Skeletal muscle tissue (tissue), 4 donors: Measurements from ENCODE around the gene FGF22. TPM values are rescaled to one million over a fixed set of nuclear protein-coding genes. Genes with fewer than 3 reads are reported as not detected.
A peak's percentile ranks its signal among the peaks of the same experiment; 100 is the strongest.

Source experiments
- H3K27ac ChIP-seq: one replicate; pipeline ENCODE4 v1.7.0; 2013; ENCODE audit warnings: mild to moderate bottlenecking, low read depth, low read length, inconsistent platforms
- H3K27me3 ChIP-seq, 3 donors: one replicate each; pipeline ENCODE4 v1.7.0; 2013; ENCODE audit warnings: low read length in 3 of 3; ENCODE audit not compliant: control insufficient read depth in 3 of 3, insufficient read depth in 3 of 3
- H3K36me3 ChIP-seq, 3 donors: one replicate each; pipeline ENCODE4 v1.7.0; 2013; ENCODE audit warnings: low read length in 3 of 3; ENCODE audit not compliant: control insufficient read depth in 3 of 3, insufficient read depth in 3 of 3
- H3K4me1 ChIP-seq, 3 donors: one replicate each; pipeline ENCODE4 v1.7.0; 2013; ENCODE audit warnings: low read length in 3 of 3, mild to moderate bottlenecking in 3 of 3; ENCODE audit not compliant: control insufficient read depth in 3 of 3, insufficient read depth in 3 of 3
- H3K4me3 ChIP-seq, 3 donors: one replicate each; pipeline ENCODE4 v1.7.0; 2013; ENCODE audit warnings: low read length in 3 of 3
- H3K9ac ChIP-seq, 3 donors: one replicate each; pipeline ENCODE4 v1.7.0; 2013; ENCODE audit warnings: low read length in 3 of 3, mild to moderate bottlenecking in 3 of 3, moderate library complexity in 2 of 3, low read depth in 1 of 3
- H3K9me3 ChIP-seq, 3 donors: one replicate each; pipeline ENCODE4 v1.7.0; 2013; ENCODE audit warnings: low read length in 3 of 3; ENCODE audit not compliant: control insufficient read depth in 3 of 3
- total RNA-seq: library from RNA; depleted of rRNA; stranded (reverse); fragments of >200 nt; gene quantifications from one replicate; pipeline ENCODE4 v1.2.3, GENCODE V29; 2014
- donor health status: Osteomylitis.

FGF22 gene
- total RNA-seq, 1 donor from 2014 or later: not detected

GRCh38 chr19:629961-630714, 9.5 kb upstream of the FGF22 start:
- no peak overlapping the region for H3K9ac ChIP-seq
- peaks cover 12 to 23% (median 16%) of the 10 kb centered on the region in 3 donors for H3K36me3 ChIP-seq

GRCh38 chr19:632579-633067, 7.1 kb upstream of the FGF22 start:
- Histone ChIP-seq H3K4me1 (peaks cover 14 to 18% (median 18%) of the 10 kb centered on the region in 3 donors), H3K27ac (peak overlapping the region; percentile 39), H3K4me3 (peak overlapping the region; percentile 91 to 95 (median 92)), H3K36me3 (peaks cover 8 to 16% (median 14%) of the 10 kb centered on the region in 3 donors), H3K27me3 (no peaks in the 10 kb centered on the region), H3K9ac (peak overlapping the region; percentile 85 to 95 (median 88)), H3K9me3 (no peaks in the 10 kb centered on the region)

More at GRCh38 chr19:629961-630714, 9.5 kb upstream of the FGF22 start:
- no peaks in the 10 kb centered on the region for H3K9me3 ChIP-seq
- no peak overlapping the region for H3K4me3 ChIP-seq
- no peak overlapping the region for H3K27ac ChIP-seq
- peaks cover 14 to 18% (median 18%) of the 10 kb centered on the region in 3 donors for H3K4me1 ChIP-seq
- no peaks in the 10 kb centered on the region for H3K27me3 ChIP-seq

GRCh38 chr19:633068-633785, 6.5 kb upstream of the FGF22 start, which contains the start of gene POLRMT:
POLRMT (minus strand) TSS chr19:633537; CDS start chr19:633512, 25 bp downstream.
- no peaks in the 10 kb centered on the region for H3K27me3 ChIP-seq
- peak within 1 kb of the TSS; percentile 39 for H3K27ac ChIP-seq
- peak within 1 kb of the TSS; percentile 91 to 95 (median 92) for H3K4me3 ChIP-seq
- peak within 1 kb of the TSS; percentile 85 to 95 (median 88) for H3K9ac ChIP-seq
- peaks cover 14 to 18% (median 18%) of the 10 kb centered on the region in 3 donors for H3K4me1 ChIP-seq
- H3K9me3 ChIP-seq: no peaks in the 10 kb centered on the region
- peaks cover 5 to 12% (median 11%) of the 10 kb centered on the region in 3 donors for H3K36me3 ChIP-seq

DNA sequence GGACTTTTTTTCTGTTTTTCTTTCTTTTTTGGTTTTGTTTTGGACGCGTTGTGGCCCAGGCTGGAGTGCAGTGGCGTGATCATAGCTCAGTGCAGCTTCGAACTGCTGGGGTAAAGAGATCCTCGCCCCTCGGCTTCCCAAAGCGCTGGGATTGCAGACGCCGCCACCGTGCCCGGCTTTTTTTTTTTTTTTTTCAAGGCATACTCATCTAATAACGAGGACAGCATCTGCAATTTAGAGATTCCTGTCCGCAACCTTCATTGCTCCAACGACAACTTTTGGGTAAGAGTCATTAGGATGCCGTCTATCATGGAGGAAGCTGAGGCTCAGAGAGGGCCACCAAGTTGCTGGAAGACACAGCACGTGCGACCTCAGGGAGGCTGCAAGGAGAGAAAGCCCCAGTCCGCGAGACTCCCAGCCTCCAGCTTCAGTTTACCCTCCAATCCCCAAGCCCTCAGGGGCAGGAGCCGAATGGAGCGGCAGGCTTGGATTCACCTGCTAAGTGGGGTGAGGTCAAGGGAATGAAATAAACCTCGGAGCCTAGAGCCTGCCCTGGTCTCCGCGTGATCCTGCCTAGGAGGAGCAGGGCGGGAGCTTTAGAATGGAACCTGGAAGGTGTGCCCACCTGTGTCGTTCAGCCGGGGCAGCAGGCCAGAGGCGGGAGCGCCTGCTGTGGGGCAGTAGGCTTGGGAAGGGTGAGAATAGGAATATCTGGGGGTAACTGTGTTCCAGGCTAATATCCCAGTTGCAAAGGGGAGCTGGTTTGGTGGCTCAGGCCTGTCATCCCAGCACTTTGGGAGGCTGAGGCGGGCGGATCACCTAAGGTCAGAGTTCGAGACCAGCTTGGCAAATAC, 5.7 kb upstream of the FGF22 start:
- H3K27ac ChIP-seq: no peak overlapping the region
- H3K36me3 ChIP-seq: peaks cover 1 to 7% (median 7%) of the 10 kb centered on the region in 3 donors
- peaks cover 18 to 24% (median 22%) of the 10 kb centered on the region in 3 donors for H3K4me1 ChIP-seq
- H3K4me3 ChIP-seq: peak overlapping the region; percentile 83 to 91 (median 86)
- H3K9me3 ChIP-seq: no peaks in the 10 kb centered on the region
- no peaks in the 10 kb centered on the region for H3K27me3 ChIP-seq
- H3K9ac ChIP-seq: peak overlapping the region; percentile 66 to 95 (median 74)

- no peak overlapping the region for H3K4me3 ChIP-seq
- H3K36me3 ChIP-seq: peaks cover 0 to 3% (median 3%) of the 10 kb centered on the region in 3 donors
- H3K27me3 ChIP-seq: no peaks in the 10 kb centered on the region
- H3K27ac ChIP-seq: no peak overlapping the region
- no peak overlapping the region for H3K9ac ChIP-seq
- no peaks in the 10 kb centered on the region for H3K9me3 ChIP-seq
- peaks cover 21 to 29% (median 27%) of the 10 kb centered on the region in 3 donors for H3K4me1 ChIP-seq
These were observed 4.6 kb upstream of the FGF22 start for GRCh38 chr19:634975-635652.

GRCh38 chr19:638906-639252, 800 bp upstream of the FGF22 start:
- H3K4me1 ChIP-seq: peaks cover 12 to 16% (median 14%) of the 10 kb centered on the region in 3 donors
- H3K4me3 ChIP-seq: peak overlapping the region in 2 of 3 donors; percentile 71 to 72
- no peak overlapping the region for H3K27ac ChIP-seq

DNA sequence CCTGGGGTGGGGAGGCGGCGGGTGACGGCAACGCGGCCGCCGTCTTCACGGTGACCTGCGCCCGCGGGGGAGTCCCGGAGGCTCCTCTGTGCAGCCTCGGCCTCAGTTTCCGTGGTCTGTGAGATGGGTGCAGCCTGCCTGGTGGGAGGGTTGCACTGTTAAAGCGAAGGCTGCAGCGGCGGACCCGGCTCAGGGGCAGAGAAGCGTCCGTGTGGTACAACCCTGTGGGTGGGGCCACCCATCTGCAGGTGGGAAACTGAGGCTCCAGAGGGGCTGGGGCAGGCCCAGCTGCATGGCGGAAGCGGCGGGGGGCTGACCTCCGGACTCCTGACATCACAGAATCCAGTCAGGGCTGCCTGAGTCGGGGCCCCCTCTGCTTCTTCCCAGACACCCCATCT, 481 bp downstream of the FGF22 start:
- no peaks in the 10 kb centered on the region for H3K9me3 ChIP-seq
- no peak overlapping the region for H3K9ac ChIP-seq
- no peak overlapping the region for H3K27ac ChIP-seq
- peaks cover 0 to 2% (median 2%) of the 10 kb centered on the region in 3 donors for H3K36me3 ChIP-seq
- H3K4me1 ChIP-seq: peaks cover 7 to 11% (median 8%) of the 10 kb centered on the region in 3 donors
- peak overlapping the region in 2 of 3 donors; percentile 61 to 65 for H3K4me3 ChIP-seq
- H3K27me3 ChIP-seq: no peaks in the 10 kb centered on the region

More at GRCh38 chr19:638906-639252, 800 bp upstream of the FGF22 start:
- peak overlapping the region in 1 of 3 donors; percentile 60 for H3K9ac ChIP-seq
- no peaks in the 10 kb centered on the region for H3K27me3 ChIP-seq
- no peaks in the 10 kb centered on the region for H3K9me3 ChIP-seq
- H3K36me3 ChIP-seq: no peaks in the 10 kb centered on the region

- H3K4me3 ChIP-seq: no peak overlapping the region
- H3K9me3 ChIP-seq: no peaks in the 10 kb centered on the region
- peaks cover 0 to 2% (median 2%) of the 10 kb centered on the region in 3 donors for H3K36me3 ChIP-seq
- H3K27ac ChIP-seq: no peak overlapping the region
- H3K4me1 ChIP-seq: peaks cover 7 to 11% (median 8%) of the 10 kb centered on the region in 3 donors
- no peaks in the 10 kb centered on the region for H3K27me3 ChIP-seq
- no peak overlapping the region for H3K9ac ChIP-seq
These were observed 1.0 kb downstream of the FGF22 start for GRCh38 chr19:640606-641189.
